HG02970 (cell line): ENCODE measurements around the gene PRMT3.
"Not testable (repeated sequence)": the region's sequence is repeated elsewhere in the genome, so short reads cannot be mapped to it uniquely, and the experiment has no call there.

Experiments used
- ATAC-seq: cut with Tn5 transposase; IDR thresholded peaks from one replicate; pipeline ENCODE4 v1.9.1; 2021; ENCODE audit warnings: mild to moderate bottlenecking, moderate library complexity, moderate number of reproducible peaks; ENCODE audit not compliant: unreplicated experiment, low FRiP score

PRMT3 gene

DNA sequence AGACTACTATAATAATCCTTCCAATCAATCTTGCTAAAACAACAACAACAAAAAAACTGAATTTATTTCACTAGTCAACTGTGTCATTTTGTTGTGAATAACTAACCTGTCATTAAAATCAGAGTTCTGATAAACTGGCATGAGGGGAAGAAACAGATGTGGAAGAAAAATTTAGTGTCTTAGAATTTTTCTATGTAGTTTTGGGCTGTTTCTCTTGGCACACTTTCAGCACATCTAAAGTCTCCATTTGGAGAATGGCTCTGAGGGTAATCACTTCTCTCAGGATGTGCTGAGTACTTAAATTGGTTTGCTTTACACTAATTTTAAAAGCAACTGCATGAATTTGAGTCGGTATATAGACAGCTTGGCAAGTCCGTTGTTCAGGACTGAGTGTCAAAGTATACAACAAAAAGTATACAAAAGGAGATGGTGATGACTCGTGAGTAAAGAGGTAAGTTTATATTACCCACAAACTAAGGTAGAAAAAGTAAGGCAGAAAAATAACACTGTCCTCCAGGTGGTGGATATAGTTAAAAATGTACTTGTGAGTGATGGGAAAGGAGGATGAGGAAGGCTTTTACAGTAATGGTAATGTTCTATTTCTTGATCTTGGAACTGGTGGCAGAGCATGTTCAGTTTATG, 13.8 kb upstream of the PRMT3 start:
- no peak for ATAC-seq

DNA sequence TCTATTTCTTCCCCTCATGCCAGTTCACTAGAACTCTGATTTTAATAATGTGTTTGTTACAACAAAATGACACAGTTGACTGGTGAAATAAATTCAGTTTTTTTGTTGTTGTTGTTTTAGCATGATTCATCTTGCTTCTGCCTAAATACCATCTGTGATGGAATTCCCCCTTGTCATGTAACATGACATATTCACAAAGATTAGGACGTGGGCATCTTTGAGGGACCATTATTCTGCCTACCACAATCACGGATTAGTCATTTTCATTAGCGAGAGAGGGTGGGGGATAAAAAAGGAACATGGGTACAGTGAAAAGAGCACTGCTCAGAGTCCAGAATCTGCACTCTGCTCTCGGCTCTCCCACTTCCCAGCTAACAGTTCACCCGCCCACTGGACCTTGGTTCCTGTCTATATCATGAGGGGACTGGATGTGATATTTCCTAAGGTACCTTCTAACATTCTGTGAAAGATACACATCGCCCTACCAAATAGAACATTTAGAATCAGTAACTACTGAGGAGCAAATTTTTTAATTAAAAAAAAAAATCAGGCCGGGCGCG, 12.7 kb upstream of the PRMT3 start:
- no peak for ATAC-seq

DNA sequence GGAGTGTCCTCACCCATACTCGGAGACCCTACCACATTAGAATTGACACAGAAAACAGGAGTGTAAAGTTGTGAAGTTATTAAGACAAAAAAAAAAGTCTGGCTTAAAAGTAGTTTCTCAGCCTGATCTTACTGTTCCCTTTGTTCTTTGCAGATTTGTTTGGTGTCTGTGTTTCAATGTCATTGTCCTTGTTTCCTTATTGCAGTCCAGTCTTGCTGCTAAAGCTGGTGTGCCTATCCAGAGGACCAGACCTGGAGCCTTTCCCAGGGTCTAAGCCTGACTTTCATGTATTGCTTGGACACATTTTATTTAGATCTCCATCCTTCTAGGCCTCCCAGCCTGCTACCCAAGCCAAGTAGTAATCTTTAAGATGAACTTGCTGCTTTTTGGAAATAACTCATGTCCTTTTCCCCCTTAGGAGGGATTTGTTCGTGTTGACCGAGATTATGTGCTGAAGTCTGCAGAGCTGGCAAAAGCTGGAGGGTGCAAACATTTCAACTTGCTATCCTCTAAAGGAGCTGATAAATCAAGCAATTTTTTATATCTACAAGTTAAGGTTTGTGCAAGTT, 11.3 kb upstream of the PRMT3 start:
- ATAC-seq = no peak

DNA sequence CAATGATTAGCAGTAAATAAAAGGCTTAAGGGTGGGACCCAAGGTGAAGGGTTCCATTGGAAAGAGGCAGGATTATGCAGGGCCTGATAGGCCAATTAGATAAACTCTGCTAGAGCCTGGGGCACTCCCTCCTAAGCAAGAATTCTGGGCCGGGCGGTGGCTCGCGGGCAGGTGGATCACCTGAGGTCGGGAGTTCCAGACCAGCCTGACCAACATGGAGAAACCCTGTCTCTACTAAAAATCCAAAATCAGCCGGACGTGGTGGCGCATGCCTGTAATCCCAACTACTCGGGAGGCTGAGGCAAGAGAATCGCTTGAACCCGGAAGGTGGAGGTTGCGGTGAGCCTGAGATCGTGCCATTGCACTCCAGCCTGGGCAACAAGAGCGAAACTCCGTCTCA, 1.5 kb upstream of the PRMT3 start:
- not testable (repeated sequence) for ATAC-seq

DNA sequence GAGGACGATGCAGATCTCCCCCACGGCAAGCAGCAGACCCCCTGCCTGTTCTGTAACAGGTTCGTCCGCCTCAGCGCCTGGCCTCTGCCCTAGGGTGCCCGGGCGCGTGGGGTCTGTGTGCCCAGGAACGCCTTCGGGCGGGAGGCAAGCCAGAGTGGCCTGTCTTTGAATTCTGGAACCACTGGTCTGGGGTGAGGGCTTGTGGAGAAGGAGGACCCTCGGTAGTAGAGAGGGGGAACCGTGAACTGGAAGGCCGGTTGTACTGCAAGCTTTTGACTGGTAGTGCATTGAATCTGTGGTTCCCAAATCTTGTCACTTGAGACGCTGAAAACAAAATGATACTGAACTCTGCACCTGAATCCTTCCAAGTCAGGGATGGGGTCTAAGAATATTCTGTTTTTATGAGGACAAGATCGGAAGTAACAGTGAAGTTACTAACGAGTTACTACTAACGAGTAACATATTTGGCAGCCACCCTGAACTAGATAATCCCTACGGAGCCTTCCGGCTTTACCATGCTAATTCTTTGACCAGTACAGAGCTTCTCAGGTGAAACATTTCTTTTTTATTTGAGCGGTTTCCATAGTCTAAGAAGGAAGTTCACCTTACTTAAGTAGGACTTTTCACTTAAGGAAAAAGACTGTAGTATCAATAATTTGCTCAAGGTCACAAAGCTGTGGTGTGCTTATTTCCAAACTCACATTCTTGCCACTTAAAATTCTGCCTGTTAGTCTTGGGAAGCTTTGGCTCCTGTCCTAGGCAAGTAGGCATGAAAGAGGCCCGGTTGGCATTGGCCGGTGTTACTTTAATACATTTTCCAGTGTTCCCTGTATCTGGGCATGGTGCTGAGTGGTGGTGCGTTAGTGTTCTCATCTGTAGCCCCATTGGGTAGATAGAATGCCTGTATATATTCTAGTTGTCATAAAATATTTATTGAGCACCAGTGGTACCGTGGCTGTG, 860 bp downstream of the PRMT3 start:
- peak; percentile 22 for ATAC-seq

DNA sequence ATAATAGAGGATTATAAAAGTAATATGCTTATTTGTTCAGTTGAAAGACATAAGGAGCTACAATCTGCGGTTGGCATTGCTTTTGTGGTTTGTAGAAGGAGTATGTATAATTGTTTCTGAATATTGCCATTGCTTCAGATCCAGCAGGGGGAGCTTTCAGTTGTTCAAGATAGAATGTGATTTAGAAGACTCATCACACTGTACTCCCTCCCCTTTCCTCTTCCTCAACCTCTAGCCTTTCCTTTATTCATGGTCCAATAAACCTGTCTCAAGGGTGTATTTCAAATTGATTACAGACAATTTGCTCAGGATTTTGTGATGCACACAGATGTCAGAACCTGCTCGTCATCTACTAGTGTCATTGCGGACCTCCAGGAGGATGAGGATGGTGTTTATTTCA, 9.8 kb downstream of the PRMT3 start:
- ATAC-seq = no peak

DNA sequence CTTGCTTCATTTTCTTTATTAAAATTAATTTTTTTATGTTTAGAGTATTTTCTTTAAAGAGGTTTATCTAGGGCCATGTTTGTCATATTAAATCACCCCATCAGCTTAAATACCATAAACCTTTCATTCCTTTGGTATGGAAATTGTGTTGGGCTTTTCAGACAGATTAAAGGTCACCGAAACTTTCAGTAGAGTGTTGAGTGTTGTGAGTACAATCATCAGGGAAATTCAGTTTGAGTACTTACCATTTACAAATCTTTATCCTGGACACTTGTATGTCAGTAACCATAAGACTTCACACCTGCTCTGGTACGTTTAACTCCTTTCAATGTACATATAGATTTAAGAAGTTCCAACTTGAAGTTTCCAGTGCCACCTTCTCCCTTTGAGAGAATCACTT, 12.0 kb downstream of the PRMT3 start:
- ATAC-seq = no peak

DNA sequence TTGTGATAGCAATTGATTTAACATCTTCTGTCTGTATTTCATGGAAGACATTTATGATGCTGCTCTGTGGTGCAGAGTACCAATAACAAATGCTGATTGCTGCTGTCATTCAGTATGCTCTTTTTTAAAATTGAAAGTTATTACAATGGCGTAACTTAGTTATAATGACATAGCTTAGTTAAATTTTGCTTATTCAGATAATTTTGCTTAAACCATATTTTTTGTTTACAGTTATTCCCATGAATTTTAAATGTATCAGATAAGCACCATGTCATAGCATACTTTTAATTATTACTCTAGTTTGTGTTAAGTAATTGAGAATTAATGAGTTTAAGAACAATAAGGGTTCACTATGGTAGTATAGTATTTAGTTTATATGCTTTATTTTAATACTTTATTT, 15.5 kb downstream of the PRMT3 start:
- ATAC-seq = no peak

DNA sequence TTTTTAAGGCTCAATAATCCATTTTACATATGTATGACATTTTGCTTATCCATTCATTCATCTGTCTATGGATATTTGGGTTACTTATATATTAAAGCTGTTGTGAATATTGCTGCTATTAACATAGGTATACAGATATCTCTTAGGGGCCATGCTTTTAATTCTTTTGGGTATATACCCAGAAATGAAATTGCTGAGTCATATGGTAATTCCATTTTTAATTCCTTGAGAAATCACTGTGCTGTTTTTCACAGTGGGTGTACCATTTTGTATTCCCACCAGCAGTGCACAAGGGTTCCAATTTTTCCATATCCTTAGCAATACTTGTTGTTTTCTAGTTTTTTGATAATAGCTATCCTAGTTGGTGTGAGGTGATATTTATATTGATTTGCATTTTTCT, 19.0 kb downstream of the PRMT3 start:
- no peak for ATAC-seq

DNA sequence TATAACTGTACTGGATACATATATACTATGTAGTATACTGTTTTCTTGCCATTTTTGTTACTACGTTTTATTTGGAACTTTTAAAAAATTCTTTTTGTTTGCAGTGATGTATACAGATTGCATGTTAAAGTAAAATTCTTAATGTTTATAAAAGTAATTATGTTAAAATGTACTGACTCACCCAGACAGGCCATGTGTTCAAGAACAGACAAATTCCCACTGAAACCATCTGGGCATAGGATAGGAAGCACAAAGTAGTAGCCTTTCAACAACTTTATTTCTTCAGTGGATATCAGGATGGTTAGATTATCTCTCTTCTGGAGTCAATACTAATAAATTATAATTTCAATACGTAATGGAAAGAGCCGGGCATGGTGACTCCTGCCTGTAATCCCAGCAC, 19.8 kb downstream of the PRMT3 start:
- no peak for ATAC-seq

DNA sequence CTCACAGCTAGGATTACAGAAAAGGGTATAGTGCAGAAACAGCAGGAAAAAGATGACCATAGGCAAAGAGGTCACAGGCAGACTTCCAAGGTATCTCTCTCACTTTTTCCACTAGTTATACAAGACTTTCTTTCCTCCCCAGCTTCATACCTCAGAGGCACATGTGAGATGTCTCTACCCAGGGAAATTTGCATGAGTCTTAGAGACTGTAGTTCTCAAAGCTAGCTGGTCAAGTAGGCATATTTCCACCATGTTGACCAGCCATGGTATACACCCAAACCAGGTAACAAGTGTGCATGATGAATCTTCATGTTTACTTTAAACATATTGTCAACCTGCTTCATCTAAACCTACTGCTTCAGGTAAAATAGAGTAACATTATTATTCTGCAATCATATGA, 27.9 kb downstream of the PRMT3 start:
- no peak for ATAC-seq

DNA sequence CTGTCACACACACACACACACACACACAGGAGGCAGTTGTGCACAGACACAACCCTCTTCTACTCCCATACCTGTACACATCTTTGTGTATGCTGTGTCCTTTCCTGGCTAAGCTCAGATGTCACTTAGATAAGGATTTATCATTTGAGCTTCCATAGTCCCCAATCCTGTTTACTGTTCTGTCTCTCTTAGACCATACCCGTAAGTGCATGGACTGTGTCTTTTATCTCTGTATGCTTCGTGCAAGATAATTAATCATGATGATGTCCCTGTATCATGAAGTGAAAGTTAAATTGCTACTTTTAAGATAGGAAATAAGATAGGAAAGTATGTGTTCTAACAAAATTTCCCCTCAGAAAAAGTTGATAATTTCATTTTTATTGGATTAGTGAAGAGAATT, 30.3 kb downstream of the PRMT3 start:
- no peak for ATAC-seq

DNA sequence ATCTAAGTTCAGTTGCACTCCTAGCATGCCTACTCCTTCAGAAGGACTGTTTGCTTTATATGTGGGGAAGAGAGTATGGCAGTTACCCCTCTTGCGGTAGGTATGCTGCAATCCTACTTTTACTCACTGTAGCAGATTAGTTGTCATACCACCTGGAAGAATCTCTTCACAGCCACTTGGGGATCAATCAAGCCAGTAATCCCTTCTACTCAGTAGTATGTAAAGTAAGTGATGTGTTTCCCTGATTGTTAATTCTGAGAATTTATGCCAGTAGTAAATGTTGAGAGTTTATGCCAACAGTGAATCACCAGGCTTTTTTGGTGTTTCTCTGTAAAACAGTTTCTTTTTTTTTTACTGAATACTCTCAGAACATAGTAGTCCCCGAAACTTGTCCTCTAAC, 34.4 kb downstream of the PRMT3 start:
- ATAC-seq = no peak

DNA sequence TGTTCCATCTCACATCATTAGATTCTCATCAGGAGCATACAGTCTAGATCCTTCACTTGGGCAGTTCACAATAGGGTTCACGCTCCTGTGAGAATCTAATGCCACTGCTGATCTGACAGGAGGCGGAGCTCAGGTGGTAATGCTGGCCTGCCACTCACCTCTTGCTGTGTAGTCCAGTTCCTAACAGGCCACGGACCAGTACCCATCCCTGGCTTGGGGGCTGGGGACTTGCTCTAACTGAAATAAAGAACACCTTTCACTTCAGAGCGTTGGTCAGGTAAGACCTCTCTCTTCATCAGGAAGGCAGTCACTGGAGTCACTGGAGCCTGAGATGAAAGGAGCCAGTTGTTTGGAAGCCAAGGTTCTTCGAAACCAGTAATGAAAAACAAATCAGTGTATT, 41.7 kb downstream of the PRMT3 start:
- ATAC-seq = no peak

DNA sequence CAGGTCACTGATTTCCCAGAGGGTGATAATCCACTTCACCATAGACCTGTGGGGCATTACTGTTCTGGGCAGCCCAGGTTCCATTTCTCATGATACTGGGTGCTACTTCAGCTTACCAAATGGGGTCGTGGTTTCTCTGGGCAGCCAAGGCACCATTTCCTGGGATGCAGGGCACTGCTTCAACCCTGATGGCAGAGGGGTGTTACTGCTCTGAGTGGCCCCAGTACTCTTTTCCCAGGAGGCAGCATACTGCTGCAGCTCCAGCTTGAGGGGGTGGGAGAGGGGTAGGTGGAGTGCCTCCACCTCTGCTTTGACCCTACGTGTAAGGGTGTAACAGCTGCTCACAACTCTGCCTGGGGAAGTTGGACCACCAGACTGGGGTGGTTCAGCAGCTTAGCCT, 51.1 kb downstream of the PRMT3 start:
- ATAC-seq = no peak

DNA sequence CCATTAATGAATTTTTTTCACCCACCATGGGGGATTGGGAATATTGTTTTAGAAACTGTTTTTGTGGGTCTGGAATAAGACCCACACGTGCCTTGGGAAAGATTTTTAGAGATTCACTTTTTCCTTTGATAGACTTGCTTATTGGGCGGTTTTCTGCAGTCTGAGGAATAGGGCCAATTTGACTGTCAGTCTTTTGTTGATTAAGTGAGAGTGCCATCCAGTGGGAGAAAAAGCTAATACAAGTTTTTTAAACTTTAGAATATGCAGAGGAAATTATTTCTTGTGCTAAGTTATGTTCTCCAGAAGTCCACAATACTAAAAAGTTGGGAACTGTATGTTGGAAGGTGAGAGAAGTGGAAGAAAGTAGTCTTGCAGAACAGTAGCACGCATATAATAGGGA, 56.1 kb downstream of the PRMT3 start:
- no peak for ATAC-seq

DNA sequence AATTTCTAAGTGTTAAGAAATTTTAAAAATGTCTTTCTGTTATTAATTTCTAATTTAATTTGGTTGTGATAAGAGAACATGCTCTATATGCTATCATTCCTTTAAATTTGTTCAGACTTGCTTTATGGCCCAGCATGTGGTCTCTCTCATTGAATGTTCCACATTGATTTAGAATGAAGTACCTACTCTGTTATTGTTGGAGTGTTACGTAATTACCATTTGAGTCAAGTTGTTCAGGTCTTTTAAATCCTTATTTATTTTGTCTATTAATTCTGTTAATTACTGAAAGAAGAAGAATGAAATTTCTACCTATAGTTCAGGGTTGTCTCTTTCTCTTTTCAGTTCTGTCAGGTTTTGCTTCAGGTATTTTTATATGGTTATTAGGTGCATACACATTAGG, 57.0 kb downstream of the PRMT3 start:
- no peak for ATAC-seq

DNA sequence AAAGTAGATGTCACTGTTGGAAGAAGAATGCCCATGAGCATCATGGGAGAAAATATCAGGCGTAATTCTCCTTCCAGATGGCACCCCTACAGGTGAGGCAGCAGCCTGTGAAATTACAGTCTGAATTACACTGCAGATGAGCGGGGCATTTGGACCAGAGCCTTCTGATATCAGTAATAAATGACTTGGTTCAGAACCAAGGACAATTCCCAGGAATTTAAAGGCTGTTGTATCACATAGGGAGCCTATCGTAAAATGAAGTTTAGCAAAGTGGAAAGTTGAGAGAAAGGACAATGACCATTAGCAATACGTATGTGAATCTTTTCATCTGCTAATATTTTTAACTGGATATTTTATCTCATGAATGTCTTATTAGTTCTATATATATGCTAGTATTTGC, 61.3 kb downstream of the PRMT3 start:
- ATAC-seq = no peak

DNA sequence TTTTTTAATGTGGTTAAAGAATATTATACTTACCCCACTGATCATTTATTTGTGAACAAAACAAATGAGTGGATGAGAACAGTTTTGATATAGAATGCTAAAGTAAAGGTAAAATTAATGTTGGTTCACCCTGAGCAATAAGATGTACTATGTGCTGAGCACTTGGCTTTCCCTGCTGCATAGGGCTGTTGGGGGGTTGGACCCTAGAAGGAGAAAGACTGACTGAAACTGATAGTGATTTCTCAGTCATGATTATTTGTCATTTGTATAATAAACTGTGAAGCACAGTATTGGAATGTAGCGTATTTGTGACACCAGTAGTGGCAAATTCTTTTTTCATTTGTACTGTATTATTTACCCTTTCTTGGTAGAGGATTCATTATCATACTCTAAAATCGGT, 63.3 kb downstream of the PRMT3 start:
- ATAC-seq = no peak

DNA sequence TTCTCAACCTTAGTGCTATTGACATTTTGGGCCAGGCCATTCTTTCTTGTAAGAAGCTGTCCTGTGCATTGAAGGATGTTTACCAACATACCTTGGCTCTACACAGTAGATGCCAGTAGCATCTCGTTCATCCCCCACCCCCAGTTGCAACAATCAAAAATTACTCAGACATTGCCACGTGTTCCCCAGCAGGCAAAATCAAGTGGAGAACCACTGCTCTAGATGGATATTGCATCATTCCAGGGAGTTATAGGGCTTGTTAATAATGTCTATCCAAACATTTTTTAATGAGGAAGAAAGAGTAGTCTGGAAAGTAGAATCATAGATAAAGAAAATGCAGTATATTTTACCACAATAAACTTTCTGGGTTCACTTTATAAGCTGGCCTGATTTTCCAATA, 64.1 kb downstream of the PRMT3 start:
- no peak for ATAC-seq

DNA sequence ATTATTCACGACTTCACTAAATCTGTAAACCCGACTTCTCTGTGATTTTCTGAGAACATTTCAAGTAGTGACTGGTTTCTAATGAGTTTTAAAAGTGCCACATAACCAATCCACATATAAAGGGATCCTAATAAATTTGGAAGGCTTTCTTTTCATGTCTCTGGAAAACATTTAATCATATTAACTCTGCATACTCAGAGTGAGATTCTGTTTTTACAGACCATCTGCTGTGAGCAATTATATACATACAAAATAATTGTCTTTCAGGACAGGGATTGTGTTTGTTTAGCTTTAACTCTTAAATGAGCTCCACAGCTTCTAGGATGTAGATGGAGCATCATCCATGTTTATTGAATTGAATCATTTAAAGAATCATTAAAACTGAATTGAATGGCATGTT, 65.1 kb downstream of the PRMT3 start:
- no peak for ATAC-seq
